NCI-H748 (cell line): ENCODE results near the gene CNTRL.
"Not testable (repeated sequence)": the region's sequence is repeated elsewhere in the genome, so short reads cannot be mapped to it uniquely, and the experiment has no call there.

Source experiments
- DNase-seq: peaks from one replicate; lab custom pipeline; 2025; ENCODE audit not compliant: unreplicated experiment; lab: John Stamatoyannopoulos, UW

CNTRL gene

GRCh38 chr9:121133104-121133816 is 58.5 kb downstream of the CNTRL start:
- peak; percentile 69 for DNase-seq

- DNase-seq: no peak
These were observed 60.9 kb downstream of the CNTRL start for GRCh38 chr9:121135642-121136041.

GRCh38 chr9:121138561-121138960 is 63.8 kb downstream of the CNTRL start:
- no peak for DNase-seq

- peak; percentile 19 for DNase-seq
These were observed 64.2 kb downstream of the CNTRL start for GRCh38 chr9:121138973-121139372.

GRCh38 chr9:121140162-121140561 is 65.4 kb downstream of the CNTRL start:
- DNase-seq: no peak

GRCh38 chr9:121141306-121141705 is 66.6 kb downstream of the CNTRL start:
- DNase-seq: no peak

GRCh38 chr9:121141706-121142105 is 67.0 kb downstream of the CNTRL start:
- no peak for DNase-seq

GRCh38 chr9:121143771-121144170 is 69.0 kb downstream of the CNTRL start:
- DNase-seq: no peak

- no peak for DNase-seq
These were observed 69.7 kb downstream of the CNTRL start for GRCh38 chr9:121144482-121144881.

GRCh38 chr9:121150188-121150587 is 75.4 kb downstream of the CNTRL start:
- no peak for DNase-seq

GRCh38 chr9:121153642-121154041 is 78.9 kb downstream of the CNTRL start:
- no peak for DNase-seq

- no peak for DNase-seq
These were observed 80.0 kb downstream of the CNTRL start for GRCh38 chr9:121154782-121155181.

- no peak for DNase-seq
These were observed 81.5 kb downstream of the CNTRL start for GRCh38 chr9:121156263-121156731.

- no peak for DNase-seq
These were observed 83.2 kb downstream of the CNTRL start for GRCh38 chr9:121157939-121158338.

GRCh38 chr9:121160025-121160424 is 85.3 kb downstream of the CNTRL start:
- DNase-seq: no peak

GRCh38 chr9:121168052-121168451 is 93.3 kb downstream of the CNTRL start:
- no peak for DNase-seq

- DNase-seq: no peak
These were observed 94.4 kb downstream of the CNTRL start for GRCh38 chr9:121169094-121169601.

- no peak for DNase-seq
These were observed 96.5 kb downstream of the CNTRL start for GRCh38 chr9:121171236-121171635.

GRCh38 chr9:121172726-121173487 is 98.2 kb downstream of the CNTRL start:
- DNase-seq: no peak

GRCh38 chr9:121173501-121173900 is 98.7 kb downstream of the CNTRL start:
- no peak for DNase-seq

GRCh38 chr9:121178676-121179372 is 104.1 kb downstream of the CNTRL start:
- no peak for DNase-seq

GRCh38 chr9:121179373-121179721 is 104.6 kb downstream of the CNTRL start:
- DNase-seq: not testable (repeated sequence)
